Urinary bladder (tissue), 4 donors: Measurements from ENCODE around the gene GARIN3. TPM values are rescaled to one million over a fixed set of nuclear protein-coding genes. Genes with fewer than 3 reads are reported as not detected.
"Not testable (repeated sequence)": the region's sequence is repeated elsewhere in the genome, so short reads cannot be mapped to it uniquely, and the experiment has no call there.

Experiments
- DNase-seq: peaks from one replicate; pipeline ENCODE4 v3.0.0-alpha.2; 2015; ENCODE audit errors: extremely low spot score
- H3K27ac ChIP-seq: one replicate; pipeline ENCODE4 v1.5.1; 2013; ENCODE audit warnings: low read depth, mild to moderate bottlenecking, moderate library complexity
- H3K36me3 ChIP-seq: one replicate; pipeline ENCODE4 v1.6.1; 2013; ENCODE audit warnings: mild to moderate bottlenecking, moderate library complexity; ENCODE audit not compliant: insufficient read depth
- H3K4me1 ChIP-seq: one replicate; pipeline ENCODE4 v1.6.1; 2013; ENCODE audit warnings: mild to moderate bottlenecking, moderate library complexity; ENCODE audit not compliant: insufficient read depth
- H3K4me3 ChIP-seq: one replicate; pipeline ENCODE4 v1.5.1; 2013; ENCODE audit warnings: low read depth, low read length
- WGBS: extraction: QIAGEN DNeasy Blood & Tissue Kit; methylation state at CpG from one replicate; pipeline ENCODE4 v1.1.7; 2013; 5-methylcytosine and 5-hydroxymethylcytosine counted together
- polyA plus RNA-seq: library from polyadenylated mRNA; stranded (reverse); fragments of 200-250 nt; gene quantifications from one replicate; pipeline ENCODE4 v1.2.3, GENCODE V29; 2013
- total RNA-seq: library from RNA; depleted of rRNA; stranded (reverse); fragments of >200 nt; gene quantifications from one replicate; pipeline ENCODE4 v1.2.3, GENCODE V29; 2014
- donor health status: healthy with polysubstance abuse.
- donor health status: healthy.

Gene GARIN3
- not detected for total RNA-seq
- not detected for polyA plus RNA-seq

DNA sequence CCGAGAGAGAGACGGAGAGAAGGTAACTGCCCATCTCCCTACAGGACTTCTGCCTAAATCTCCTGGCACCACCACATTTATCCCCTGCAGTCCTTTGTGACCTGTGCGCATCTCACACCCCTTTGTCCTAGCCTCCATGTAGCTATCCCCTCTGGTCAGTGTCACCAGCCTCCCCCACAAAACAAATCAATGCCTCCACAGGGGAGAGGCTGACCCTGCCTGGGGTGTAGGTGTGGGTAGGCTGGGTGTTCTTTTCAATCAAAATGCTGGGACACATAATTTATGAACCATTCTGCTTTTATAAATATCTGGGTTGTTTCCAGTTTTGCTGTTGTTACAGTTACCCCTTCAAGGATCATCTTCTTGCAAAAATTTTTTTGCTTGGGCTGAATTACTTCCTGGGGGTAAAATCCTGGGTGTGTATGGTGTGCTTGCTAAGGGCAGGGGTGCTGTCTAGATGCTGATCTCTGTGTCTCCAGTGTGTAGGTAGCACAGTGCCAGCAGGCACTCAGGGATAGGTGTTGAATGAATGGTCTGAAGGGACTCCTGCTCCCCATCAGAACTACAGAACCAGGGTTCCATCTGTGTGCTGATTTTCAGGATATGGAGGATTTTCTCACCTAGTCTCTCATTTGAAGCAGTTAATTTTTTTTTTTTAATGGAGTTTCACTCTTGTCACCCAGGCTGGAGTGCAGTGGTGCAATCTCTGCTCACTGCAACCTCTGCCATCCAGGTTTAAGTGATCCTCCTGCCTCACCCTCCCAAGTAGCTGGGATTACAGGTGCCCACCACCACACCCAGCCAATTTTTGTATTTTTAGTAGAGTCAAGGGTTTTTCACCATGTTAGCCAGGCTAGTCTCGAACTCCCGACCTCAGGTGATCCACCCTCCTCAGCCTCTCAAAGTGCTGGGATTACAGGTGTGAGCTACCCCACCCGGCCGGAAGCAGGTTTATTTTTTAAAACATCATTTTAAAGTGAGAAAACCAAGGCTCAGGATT is at the start of gene GARIN3:
GARIN3 (minus strand) TSS at position 51 of the 1,000 bp plus-strand sequence. CDS start 96 bp downstream, outside the sequence.
- DNase-seq = no peak
- Histone ChIP-seq H3K27ac (no peak within 1 kb of the TSS), H3K4me3 (no peak within 1 kb of the TSS), H3K4me1 (no peaks in the 10 kb centered on the region), H3K36me3 (no peaks in the 10 kb centered on the region)
- WGBS = 87% methylated on average over 7 of the region's 7 CpGs

DNA sequence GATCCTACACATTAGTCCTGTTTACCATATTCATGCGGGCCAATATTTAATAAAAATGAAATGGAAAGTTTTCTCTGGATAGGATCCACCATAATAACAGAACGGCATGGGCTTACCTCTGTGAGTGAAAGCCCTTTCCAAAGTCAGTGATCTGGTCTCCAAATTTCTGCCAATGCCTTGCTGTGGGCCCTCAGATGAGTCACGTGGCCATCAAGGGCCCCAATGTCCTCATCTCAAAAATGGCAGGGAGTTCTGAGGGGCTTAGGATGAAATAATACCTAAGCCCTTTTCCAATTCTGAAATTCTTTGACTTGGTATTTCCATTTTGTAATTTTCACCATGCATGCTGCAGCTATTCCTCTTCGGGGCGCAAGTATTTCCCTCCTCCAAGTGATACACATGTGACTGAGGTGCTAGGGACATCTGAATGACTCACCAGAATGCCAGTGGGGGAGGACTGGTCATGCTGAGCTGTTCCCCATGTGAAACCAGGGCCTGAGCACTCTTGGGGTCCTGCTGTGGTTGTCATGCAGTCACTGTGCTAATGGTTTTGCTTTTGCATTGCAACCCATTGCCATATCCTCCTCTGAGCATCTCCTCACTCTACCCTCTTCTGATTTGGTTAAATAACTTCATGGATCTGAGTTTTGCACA is 49.6 kb upstream of the GARIN3 start:
- Histone ChIP-seq H3K4me1 (no peaks in the 10 kb centered on the region), H3K27ac (no peak overlapping the region), H3K4me3 (no peak overlapping the region), H3K36me3 (no peaks in the 10 kb centered on the region)
- WGBS = 74% methylated on average over 5 of the region's 5 CpGs
- DNase-seq = no peak

DNA sequence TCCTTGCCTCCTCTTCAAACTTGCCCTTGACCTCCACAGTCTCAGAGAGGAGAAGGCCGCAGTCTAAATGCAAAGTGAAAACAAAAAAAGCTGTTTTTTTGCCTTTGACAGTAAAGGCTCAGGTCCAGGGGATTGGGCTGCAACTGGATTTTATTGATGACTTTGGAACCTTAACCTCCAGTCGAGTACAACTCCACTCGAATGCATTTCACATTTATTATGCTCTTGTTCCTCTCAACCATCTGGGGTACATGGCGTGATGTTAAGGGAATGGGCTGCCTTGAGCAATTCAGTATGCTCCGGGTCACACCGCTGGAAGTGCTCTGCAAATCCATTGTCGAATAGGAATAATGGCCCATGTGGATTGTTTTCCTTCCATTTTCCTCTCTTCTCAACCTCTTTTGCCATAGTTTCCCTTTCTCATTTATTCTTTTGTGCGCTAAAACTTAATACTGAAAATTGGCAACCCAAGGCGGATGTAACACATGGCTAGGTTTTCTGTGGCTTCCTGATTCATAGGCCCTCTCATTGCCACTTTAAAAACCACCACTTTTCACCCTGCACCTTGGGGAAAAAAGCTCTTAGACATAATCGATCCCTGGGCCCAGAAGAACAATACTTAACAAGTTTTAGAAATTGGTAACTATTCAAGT is 48.9 kb upstream of the GARIN3 start:
- DNase-seq = no peak
- Histone ChIP-seq H3K36me3 (no peaks in the 10 kb centered on the region), H3K4me1 (no peaks in the 10 kb centered on the region), H3K27ac (no peak overlapping the region), H3K4me3 (no peak overlapping the region)
- WGBS = 91% methylated on average over 10 of the region's 10 CpGs

DNA sequence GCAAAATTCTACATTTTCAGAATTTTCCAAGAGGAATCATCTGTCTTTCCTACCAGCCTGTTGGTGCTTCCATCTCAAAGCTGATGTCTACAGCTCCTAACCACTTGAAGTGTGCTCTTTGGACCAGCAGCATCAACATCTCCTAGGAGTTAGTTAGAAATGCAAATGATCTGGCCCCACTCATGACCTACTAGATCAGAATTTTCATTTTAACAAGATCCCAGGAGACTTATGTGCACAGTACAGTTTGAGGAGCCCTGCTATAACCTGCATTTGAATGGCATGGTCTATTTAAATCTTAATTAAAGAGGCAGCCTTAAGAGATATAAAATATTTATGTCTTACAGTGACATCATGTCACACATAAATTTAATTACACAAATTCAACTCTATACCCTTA is 48.4 kb upstream of the GARIN3 start:
- Histone ChIP-seq H3K27ac (no peak overlapping the region), H3K4me1 (no peaks in the 10 kb centered on the region), H3K4me3 (no peak overlapping the region), H3K36me3 (no peaks in the 10 kb centered on the region)
- no peak for DNase-seq

DNA sequence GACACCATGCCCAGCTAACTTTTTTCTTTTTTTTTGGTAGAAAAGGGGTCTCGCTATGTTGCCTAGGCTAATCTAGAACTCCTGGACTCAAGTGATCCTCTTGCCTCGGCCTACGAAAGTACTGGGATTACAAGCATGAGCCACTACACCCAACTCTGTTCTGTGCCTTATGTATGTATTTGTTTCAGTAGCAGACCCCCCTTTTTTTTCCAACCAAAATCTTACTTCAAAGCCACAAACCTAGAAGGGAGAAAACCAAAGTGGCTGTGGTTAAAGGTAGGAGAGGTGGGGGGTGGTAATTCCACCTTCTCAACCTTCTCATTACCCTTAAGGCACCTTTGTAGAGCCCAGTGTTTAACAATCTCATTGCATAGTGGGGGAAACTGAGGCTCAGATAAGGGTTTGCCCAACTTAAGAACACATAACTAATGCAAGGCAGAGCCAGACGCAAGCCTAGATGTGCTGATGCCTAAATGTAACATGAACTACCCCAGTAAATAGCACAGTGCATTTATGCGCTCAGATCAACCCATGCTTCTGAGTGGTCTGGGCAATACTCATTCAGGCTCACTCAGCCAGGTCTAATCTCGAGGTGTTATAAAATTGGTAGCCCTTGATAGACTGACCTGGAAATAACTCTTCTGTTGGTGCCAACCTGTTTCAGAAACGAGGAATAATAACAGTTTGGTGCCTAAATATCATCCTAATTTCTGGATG is 47.6 kb upstream of the GARIN3 start:
- Histone ChIP-seq H3K27ac (no peak overlapping the region), H3K4me3 (no peak overlapping the region), H3K36me3 (no peaks in the 10 kb centered on the region), H3K4me1 (no peaks in the 10 kb centered on the region)
- WGBS = 87% methylated on average over 7 of the region's 7 CpGs
- DNase-seq = no peak

DNA sequence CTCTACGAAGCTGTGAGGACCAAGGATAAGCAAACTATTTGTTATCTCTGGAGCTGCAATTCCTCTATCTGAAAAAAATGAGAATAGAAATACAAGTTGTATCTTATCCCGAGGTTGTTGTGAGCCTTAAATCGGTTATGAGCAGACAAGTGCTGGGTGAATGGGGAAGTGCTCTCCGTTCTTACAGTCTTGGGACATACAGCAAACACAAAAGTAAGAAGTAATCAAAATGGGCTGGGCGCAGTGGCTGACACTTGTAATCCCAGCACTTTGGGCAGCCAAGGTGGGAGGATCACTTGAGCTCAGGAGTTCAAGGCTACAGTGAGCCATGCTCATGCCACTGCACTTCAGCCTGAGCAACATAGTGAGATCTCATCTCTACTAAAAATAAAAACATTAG is 46.2 kb upstream of the GARIN3 start:
- Histone ChIP-seq H3K27ac (no peak overlapping the region), H3K36me3 (no peaks in the 10 kb centered on the region), H3K4me3 (no peak overlapping the region), H3K4me1 (no peaks in the 10 kb centered on the region)
- DNase-seq = no peak
- WGBS = 83% methylated on average over 5 of the region's 5 CpGs

DNA sequence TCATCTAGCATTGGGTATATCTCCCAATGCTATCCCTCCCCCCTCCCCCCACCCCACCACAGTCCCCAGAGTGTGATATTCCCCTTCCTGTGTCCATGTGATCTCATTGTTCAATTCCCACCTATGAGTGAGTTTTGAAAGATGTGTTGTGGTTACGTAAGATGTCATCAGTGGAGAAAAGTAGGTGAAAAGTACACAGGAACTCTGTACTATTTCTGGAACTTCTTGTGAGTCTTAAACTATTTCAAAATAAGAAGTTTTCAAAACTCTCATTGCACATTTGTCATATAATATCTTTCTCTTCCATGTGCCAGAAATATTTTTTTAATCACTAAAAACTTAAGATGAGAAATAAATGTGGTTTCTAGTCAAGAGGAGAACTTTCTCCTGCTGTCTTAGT is 44.6 kb upstream of the GARIN3 start:
- WGBS = 66% methylated on average over 1 of the region's 1 CpG
- not testable (repeated sequence) for H3K36me3 ChIP-seq, H3K4me1 ChIP-seq, H3K4me3 ChIP-seq, H3K27ac ChIP-seq, DNase-seq

DNA sequence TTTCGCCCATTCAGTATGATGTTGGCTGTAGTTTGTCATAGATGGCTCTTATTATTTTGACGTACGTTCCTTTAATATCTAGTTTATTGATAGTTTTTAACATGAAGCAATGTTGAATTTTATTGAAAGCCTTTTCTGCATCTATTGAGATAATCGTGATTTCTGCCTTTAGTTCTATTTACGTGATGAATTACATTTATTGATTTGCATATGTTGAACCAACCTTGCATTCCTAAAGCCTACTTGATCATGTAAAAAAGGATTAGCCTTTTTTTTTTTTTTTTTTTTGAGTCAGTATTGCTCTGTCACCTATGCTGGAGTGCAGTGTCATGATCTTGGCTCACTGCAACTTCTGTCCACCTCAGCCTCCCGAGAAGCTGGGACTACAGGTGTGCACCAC is 39.6 kb upstream of the GARIN3 start:
- Histone ChIP-seq H3K27ac (no peak overlapping the region), H3K4me1 (no peaks in the 10 kb centered on the region), H3K36me3 (no peaks in the 10 kb centered on the region), H3K4me3 (no peak overlapping the region)
- 78% methylated on average over 6 of the region's 6 CpGs for WGBS
- no peak for DNase-seq

DNA sequence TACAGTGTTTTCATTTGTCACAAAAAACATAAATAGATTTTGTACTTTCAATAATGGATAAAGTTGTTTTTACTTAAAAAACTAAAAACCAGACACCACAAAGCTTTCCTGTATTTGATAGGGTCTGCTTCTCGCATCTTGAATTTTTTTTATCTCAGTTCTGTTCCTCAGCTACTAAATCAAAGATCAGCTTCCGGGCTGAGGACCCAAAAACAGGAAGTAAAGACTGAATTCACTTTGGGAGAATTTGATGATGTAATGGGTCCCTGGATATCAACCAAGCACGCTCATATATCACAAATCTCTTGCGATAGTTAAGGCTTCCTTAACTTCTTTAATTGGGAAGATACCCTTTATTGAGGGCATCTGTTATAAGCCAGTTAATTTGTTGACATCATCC is 38.7 kb upstream of the GARIN3 start:
- DNase-seq = no peak
- 54% methylated on average over 4 of the region's 4 CpGs for WGBS
- H3K4me3 ChIP-seq = no peak overlapping the region

DNA sequence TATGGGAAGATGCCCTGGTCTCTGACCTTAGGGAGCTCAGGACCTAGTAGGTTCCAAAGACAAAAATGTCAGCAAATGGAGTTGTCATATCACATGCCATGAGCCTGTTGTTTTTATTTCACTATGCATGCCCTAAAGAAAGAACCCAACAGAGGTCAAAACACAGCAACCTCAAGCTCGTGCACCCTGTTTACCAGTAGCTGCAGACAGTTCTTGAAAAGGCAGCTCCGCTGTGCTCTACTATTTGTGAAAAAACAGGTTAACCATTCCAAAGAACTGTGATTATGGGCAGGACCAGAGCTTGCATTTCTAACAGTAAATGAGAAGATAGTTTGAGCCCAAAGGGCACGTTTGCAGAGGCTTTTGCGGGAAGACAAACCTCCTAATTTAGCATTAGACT is 37.4 kb upstream of the GARIN3 start:
- Histone ChIP-seq H3K27ac (no peak overlapping the region), H3K4me3 (no peak overlapping the region), H3K4me1 (no peaks in the 10 kb centered on the region), H3K36me3 (no peaks in the 10 kb centered on the region)
- 76% methylated on average over 4 of the region's 4 CpGs for WGBS
- no peak for DNase-seq

More for the DNA sequence above, 38.7 kb upstream of the GARIN3 start:
- no peak overlapping the region for H3K27ac ChIP-seq
- H3K36me3 ChIP-seq = no peaks in the 10 kb centered on the region
- H3K4me1 ChIP-seq = no peaks in the 10 kb centered on the region

DNA sequence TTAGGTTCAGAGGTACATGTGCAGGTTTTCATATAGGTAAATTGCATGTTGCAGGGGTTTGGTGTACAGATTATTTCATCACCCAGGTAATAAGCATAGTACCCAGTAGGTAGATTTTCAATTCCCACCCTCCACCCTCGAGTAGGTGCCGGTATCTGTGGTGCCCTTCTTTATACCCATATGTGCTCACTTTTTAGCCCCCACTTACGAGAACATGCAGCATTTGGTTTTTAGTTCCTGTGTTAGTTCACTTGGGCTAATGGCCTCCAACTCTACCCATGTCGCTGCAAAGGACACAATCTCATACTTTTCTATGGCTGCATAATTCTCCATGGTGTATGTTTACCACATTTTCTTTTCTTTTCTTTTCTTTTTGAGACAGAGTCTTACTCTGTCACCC is 35.8 kb upstream of the GARIN3 start:
- H3K4me3 ChIP-seq = no peak overlapping the region
- 85% methylated on average over 4 of the region's 4 CpGs for WGBS

DNA sequence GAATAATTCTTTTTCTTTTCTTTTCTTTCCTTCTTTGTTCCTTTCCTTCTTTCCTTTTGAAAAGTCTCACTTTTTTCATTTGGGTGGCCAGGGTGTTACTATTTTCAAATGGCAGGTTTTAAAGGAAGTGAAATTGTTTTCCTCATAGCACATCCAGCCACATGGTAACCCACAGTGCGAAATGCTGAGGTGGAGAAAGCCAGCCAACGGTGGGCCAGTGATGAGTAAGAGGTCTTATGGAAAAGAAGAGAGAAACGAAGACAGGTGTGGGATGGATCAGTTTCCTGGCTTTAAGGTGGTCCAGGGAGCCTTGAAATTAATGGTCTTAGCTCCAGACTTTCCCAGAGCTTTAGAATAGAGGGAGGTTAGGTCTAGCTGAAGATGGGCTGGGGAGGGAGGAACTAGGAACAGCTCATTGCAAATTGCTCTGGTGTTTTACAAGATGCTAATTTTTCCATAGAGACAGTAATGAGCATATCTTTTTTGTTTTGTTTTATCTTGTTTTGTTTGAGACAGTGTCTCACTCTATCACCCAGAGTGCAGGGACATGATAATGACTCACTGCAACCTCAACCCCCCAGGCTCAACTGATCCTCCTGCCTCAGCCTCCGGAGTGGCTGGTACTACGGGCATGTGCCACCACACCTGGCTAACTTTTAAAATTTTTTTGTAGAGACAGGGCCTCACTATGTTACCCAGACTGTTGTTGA is 32.4 kb upstream of the GARIN3 start:
- H3K4me1 ChIP-seq = no peaks in the 10 kb centered on the region
- 47% methylated on average over 5 of the region's 5 CpGs for WGBS
- H3K4me3 ChIP-seq = no peak overlapping the region
- H3K36me3 ChIP-seq = no peaks in the 10 kb centered on the region
- no peak for DNase-seq
- no peak overlapping the region for H3K27ac ChIP-seq

More for the DNA sequence above, 35.8 kb upstream of the GARIN3 start:
- no peak for DNase-seq
- no peaks in the 10 kb centered on the region for H3K36me3 ChIP-seq
- H3K4me1 ChIP-seq = no peaks in the 10 kb centered on the region
- H3K27ac ChIP-seq = no peak overlapping the region

DNA sequence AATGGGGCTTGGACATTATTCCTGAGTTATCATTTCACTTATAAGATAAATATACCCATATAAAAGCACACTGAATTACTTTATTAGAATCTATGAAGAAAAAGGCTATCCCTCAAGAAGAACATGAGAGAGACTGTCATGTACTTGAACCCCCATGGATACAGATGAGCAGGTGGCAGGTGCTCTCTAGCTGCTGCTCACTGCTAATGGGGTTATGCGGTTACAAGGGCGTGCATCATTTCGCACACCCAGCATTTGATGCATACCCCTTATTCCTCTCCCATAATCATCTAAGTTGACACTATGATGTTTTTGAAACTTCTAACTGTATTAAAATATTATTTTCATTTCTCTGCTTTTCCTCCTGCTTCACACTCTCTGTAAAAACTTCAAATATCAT is 31.0 kb upstream of the GARIN3 start:
- Histone ChIP-seq H3K36me3 (no peaks in the 10 kb centered on the region), H3K4me3 (no peak overlapping the region), H3K27ac (no peak overlapping the region), H3K4me1 (no peaks in the 10 kb centered on the region)
- DNase-seq = no peak
- WGBS = 91% methylated on average over 3 of the region's 3 CpGs
